GM12891 (cell line): Measurements from ENCODE around the gene ZNF266.

ENCODE experiments used
- POLR2A ChIP-seq: IDR thresholded peaks from 2 replicates; pipeline ENCODE4 v1.6.1; 2011; ENCODE audit warnings: low read depth, low read length, control low read depth
- POLR2AphosphoS5 ChIP-seq: IDR thresholded peaks from 2 replicates; pipeline ENCODE4 v1.6.1; 2011; ENCODE audit warnings: low read depth, low read length, control low read depth

- TF ChIP-seq POLR2A (no peak), POLR2AphosphoS5 (no peak)
Observed at GRCh38 chr19:9453953-9454352, 18.6 kb upstream of the ZNF266 start.
